ENCODE data around the gene CRABP2. TPM values are rescaled to one million over a fixed set of nuclear protein-coding genes. Genes with fewer than 3 reads are reported as not detected.
A peak's percentile ranks its signal among the peaks of the same experiment; 100 is the strongest.

Gene CRABP2
- total RNA-seq, 1 donor from 2014 or later, result 29.5 TPM

DNA sequence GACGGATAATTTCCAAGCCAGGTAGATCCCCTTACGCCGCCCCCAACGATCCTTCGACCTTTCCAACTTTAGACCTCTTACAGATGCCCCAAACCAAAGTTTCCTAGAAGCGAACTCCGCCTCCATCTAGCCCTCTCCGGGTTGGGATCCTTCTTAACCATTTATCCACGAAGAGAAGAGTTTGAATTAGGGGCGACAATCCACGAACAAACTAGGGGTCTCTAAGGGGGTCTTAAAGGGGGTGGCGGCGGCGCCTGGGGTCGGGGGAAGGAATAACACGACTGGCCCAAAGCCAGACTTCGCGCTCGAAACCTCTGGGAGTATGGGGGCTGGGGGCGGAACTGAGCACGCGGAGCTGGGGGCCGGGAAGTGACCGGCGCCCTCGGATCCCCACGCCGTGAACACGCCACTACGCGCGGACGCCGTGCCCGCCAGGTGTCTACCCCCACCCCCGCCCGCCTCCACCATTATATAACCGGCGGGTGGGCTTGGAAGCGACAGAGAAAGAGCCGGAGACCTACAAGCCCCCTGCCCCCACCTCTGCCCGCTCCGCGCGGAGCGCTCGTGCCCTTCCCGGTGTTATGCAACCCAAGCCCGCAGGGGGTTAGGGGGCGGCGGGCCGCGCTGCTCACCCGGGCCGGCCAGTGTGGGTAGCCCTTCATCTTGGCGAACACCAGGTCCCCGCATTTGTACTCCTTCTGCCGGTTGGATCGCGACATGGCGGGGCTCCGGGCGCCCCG lies 45.5 kb upstream of the CRABP2 start:
- TF ChIP-seq, protein P1, sequence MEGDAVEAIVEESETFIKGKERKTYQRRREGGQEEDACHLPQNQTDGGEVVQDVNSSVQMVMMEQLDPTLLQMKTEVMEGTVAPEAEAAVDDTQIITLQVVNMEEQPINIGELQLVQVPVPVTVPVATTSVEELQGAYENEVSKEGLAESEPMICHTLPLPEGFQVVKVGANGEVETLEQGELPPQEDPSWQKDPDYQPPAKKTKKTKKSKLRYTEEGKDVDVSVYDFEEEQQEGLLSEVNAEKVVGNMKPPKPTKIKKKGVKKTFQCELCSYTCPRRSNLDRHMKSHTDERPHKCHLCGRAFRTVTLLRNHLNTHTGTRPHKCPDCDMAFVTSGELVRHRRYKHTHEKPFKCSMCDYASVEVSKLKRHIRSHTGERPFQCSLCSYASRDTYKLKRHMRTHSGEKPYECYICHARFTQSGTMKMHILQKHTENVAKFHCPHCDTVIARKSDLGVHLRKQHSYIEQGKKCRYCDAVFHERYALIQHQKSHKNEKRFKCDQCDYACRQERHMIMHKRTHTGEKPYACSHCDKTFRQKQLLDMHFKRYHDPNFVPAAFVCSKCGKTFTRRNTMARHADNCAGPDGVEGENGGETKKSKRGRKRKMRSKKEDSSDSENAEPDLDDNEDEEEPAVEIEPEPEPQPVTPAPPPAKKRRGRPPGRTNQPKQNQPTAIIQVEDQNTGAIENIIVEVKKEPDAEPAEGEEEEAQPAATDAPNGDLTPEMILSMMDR (IDR thresholded peaks at IDR 0.05; ENCODE audit: insufficient read depth, low read length, poor library complexity, severe bottlenecking), result no peak
- Histone ChIP-seq H3K4me3 (ENCODE audit: low read depth, low read length) (peak overlapping the region; percentile 96), H3K36me3 (ENCODE audit: control insufficient read depth, insufficient read depth, low read length) (no peaks in the 10 kb centered on the region), H3K27me3 (ENCODE audit: control insufficient read depth, insufficient read depth, low read length) (no peaks in the 10 kb centered on the region)
- no peak for DNase-seq (ENCODE audit: low read depth)

DNA sequence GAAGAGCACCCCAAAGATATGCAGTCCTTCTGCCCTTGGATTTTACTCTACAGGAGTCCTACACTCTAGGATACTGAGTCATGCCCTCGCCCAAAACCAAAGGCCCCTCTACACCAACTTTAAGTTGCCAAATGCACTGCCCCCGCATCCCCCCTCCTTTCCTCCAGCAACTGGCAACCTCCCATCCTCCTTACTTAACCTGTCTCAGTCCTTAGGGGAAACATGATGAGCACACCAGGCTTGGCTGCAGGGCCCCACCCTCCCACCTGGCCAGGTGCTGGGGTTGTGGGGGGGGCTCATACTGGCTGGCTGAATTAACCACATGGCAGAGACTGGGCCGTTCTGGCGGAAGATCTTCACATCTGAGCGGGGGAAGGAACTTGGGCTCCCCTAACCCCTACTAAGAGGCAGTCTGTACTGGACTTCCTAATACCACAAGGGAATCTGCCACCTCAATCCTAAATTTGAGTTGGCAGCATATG lies 44.8 kb upstream of the CRABP2 start:
- Histone ChIP-seq H3K36me3 (ENCODE audit: control insufficient read depth, insufficient read depth, low read length) (no peaks in the 10 kb centered on the region), H3K4me3 (ENCODE audit: low read depth, low read length) (peak overlapping the region; percentile 96), H3K27me3 (ENCODE audit: control insufficient read depth, insufficient read depth, low read length) (no peaks in the 10 kb centered on the region)
- TF ChIP-seq, protein P1 (IDR thresholded peaks at IDR 0.05; ENCODE audit: insufficient read depth, low read length, poor library complexity, severe bottlenecking), result no peak
- DNase-seq (ENCODE audit: low read depth), result no peak

DNA sequence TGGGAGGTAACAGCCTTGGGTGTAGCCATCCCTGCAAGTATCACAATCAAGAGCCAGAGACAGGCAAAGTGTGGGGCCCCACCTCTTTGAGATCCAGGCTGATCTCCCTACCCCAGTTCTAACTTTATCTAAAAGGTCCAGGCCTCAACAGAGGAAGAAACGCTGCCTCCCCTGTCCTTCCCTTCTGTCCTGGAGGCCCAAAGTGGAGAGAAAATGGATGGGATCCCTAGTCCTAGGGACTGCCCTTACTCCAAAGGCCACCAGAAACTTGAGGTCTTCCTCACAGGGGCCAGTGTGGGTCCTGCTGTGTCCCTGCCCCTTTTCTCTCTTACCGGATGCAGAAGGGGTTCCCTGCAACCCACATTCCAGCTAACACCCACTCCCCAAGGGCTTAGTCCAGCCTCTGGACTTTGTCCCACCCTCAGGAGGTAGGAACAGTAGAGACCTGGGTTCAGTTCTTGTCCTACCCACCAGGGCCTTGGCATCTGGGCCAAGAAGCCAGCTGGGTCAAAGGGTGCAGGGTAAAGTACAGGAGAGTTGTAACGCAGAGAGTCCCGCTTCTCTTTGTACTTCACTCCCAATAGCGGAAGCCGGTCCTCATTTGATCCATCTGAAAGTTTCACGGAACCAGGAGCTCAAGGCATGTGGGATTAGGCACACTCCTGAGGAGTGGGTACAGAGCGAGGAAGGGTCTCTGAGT lies 44.2 kb upstream of the CRABP2 start:
- Histone ChIP-seq H3K36me3 (ENCODE audit: control insufficient read depth, insufficient read depth, low read length) (no peaks in the 10 kb centered on the region), H3K27me3 (ENCODE audit: control insufficient read depth, insufficient read depth, low read length) (no peaks in the 10 kb centered on the region), H3K4me3 (ENCODE audit: low read depth, low read length) (peak overlapping the region; percentile 96)
- no peak for DNase-seq (ENCODE audit: low read depth)
- TF ChIP-seq, protein P1 (IDR thresholded peaks at IDR 0.05; ENCODE audit: insufficient read depth, low read length, poor library complexity, severe bottlenecking), result no peak

DNA sequence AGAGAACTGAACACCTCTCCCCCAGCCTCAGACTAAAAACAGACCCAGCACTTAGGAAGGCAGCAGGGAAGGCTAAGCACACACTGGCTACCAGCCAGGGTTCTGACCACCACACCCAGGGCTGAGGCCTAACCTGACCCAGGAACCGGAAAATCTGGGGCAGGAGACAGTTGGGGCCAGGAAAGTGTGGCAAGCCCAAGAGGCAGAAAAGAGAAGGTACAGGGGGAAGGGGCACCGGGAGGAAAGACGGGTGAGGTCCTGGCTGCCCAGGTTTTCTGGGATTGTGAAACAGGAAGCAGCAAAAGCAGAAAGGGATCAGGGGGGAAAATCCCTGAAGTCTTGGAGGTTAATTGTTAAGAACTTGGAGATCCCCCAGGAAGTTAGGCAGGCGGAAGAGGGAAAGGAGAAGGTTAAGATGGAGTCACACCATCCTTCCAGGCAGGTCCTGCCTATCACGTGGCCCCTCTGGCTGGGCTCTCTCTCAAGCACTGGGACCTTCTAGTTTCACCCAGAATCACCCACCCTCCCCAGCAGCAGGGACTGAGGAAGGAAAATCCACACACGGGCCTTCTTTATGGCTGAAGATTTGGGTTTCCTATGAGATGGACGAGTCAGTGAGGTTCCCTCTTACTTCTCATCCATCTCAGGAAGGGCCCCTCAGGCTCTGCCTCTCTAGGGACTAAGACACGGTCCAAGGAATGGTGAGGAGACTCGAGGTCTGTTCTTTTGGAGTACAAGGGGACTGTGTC lies 43.5 kb upstream of the CRABP2 start:
- Histone ChIP-seq H3K36me3 (ENCODE audit: control insufficient read depth, insufficient read depth, low read length) (peaks cover 2% of the 10 kb centered on the region), H3K27me3 (ENCODE audit: control insufficient read depth, insufficient read depth, low read length) (no peaks in the 10 kb centered on the region), H3K4me3 (ENCODE audit: low read depth, low read length) (peak overlapping the region; percentile 96)
- no peak for DNase-seq (ENCODE audit: low read depth)
- TF ChIP-seq, protein P1 (IDR thresholded peaks at IDR 0.05; ENCODE audit: insufficient read depth, low read length, poor library complexity, severe bottlenecking), result no peak

DNA sequence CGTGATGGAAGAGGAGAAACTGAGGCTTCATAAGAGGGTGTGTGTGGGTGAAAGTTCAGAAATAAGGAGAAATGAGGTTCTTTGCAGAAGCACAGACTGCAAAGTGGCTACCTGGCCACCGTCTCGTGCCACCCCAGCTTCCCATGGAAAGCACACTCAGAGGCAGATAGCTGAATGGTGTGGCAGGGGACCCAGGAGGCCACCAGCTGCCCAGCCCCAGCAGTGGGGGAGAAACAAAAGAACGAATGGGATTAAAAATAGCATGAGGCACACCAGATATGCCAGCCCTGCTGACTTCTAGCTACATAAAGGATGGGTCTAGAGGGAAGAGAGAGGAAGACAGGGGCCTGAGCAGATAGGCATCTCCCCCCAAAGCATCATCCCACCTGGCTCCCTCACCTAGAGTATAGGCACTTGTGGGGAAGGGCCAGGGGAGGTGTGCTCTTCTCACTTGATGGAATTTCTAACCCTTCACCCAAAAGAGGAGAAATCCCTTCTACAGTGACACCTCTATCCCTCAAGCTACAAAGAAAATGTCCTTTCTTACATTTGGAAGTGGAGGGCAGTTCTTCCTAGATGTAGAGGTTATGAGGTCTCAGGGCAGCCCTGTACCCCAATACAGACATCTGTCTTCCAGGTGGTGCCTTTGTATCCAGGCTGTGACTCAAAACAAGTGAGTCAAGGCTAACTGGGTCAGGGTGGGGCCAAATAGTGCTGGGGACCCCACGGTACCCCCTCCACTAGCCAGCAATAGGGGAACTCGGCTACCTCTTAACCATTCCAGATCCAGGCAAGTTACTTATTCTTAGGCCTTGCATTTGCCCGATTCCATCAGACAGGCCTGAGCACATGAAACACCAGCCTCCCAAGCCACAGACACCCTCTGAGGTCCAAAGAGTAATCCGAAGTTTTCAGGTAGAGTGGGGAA lies 42.6 kb upstream of the CRABP2 start:
- DNase-seq (ENCODE audit: low read depth), result no peak
- no peaks in the 10 kb centered on the region for H3K27me3 ChIP-seq (ENCODE audit: control insufficient read depth, insufficient read depth, low read length)
- H3K36me3 ChIP-seq (ENCODE audit: control insufficient read depth, insufficient read depth, low read length), result peaks cover 2% of the 10 kb centered on the region
- peak overlapping the region; percentile 96 for H3K4me3 ChIP-seq (ENCODE audit: low read depth, low read length)
- TF ChIP-seq, protein P1 (IDR thresholded peaks at IDR 0.05; ENCODE audit: insufficient read depth, low read length, poor library complexity, severe bottlenecking), result no peak
